Skeletal muscle tissue (tissue), 4 donors: ENCODE results near the gene DNAJB8. TPM values are rescaled to one million over a fixed set of nuclear protein-coding genes. Genes with fewer than 3 reads are reported as not detected.

ENCODE experiments used
- H3K27ac ChIP-seq: one replicate; pipeline ENCODE4 v1.7.0; 2013; ENCODE audit warnings: mild to moderate bottlenecking, low read depth, low read length, inconsistent platforms
- H3K27me3 ChIP-seq, 3 donors: one replicate each; pipeline ENCODE4 v1.7.0; 2013; ENCODE audit warnings: low read length in 3 of 3; ENCODE audit not compliant: control insufficient read depth in 3 of 3, insufficient read depth in 3 of 3
- H3K36me3 ChIP-seq, 3 donors: one replicate each; pipeline ENCODE4 v1.7.0; 2013; ENCODE audit warnings: low read length in 3 of 3; ENCODE audit not compliant: control insufficient read depth in 3 of 3, insufficient read depth in 3 of 3
- H3K4me1 ChIP-seq, 3 donors: one replicate each; pipeline ENCODE4 v1.7.0; 2013; ENCODE audit warnings: low read length in 3 of 3, mild to moderate bottlenecking in 3 of 3; ENCODE audit not compliant: control insufficient read depth in 3 of 3, insufficient read depth in 3 of 3
- H3K4me3 ChIP-seq, 3 donors: one replicate each; pipeline ENCODE4 v1.7.0; 2013; ENCODE audit warnings: low read length in 3 of 3
- H3K9ac ChIP-seq, 3 donors: one replicate each; pipeline ENCODE4 v1.7.0; 2013; ENCODE audit warnings: low read length in 3 of 3, mild to moderate bottlenecking in 3 of 3, moderate library complexity in 2 of 3, low read depth in 1 of 3
- H3K9me3 ChIP-seq, 3 donors: one replicate each; pipeline ENCODE4 v1.7.0; 2013; ENCODE audit warnings: low read length in 3 of 3; ENCODE audit not compliant: control insufficient read depth in 3 of 3
- total RNA-seq: library from RNA; depleted of rRNA; stranded (reverse); fragments of >200 nt; gene quantifications from one replicate; pipeline ENCODE4 v1.2.3, GENCODE V29; 2014
- donor health status: Osteomylitis.

The DNAJB8 gene
- total RNA-seq, 1 donor from 2014 or later = not detected

- Histone ChIP-seq H3K4me3 (no peak overlapping the region), H3K9ac (no peak overlapping the region), H3K36me3 (no peaks in the 10 kb centered on the region), H3K9me3 (no peaks in the 10 kb centered on the region), H3K27ac (no peak overlapping the region), H3K27me3 (peaks cover 0 to 1% (median 0%) of the 10 kb centered on the region in 3 donors), H3K4me1 (no peaks in the 10 kb centered on the region)
These were observed 47.8 kb downstream of the DNAJB8 start for GRCh38 chr3:128418900-128419299.

GRCh38 chr3:128416578-128417211, 50.0 kb downstream of the DNAJB8 start:
- Histone ChIP-seq H3K9ac (no peak overlapping the region), H3K4me1 (no peaks in the 10 kb centered on the region), H3K27me3 (no peaks in the 10 kb centered on the region), H3K9me3 (no peaks in the 10 kb centered on the region), H3K27ac (no peak overlapping the region), H3K36me3 (no peaks in the 10 kb centered on the region), H3K4me3 (no peak overlapping the region)

GRCh38 chr3:128415773-128416577, 50.7 kb downstream of the DNAJB8 start:
- Histone ChIP-seq H3K27ac (no peak overlapping the region), H3K4me3 (no peak overlapping the region), H3K9ac (no peak overlapping the region), H3K36me3 (no peaks in the 10 kb centered on the region), H3K9me3 (no peaks in the 10 kb centered on the region), H3K27me3 (no peaks in the 10 kb centered on the region), H3K4me1 (no peaks in the 10 kb centered on the region)

- Histone ChIP-seq H3K27ac (no peak overlapping the region), H3K27me3 (no peaks in the 10 kb centered on the region), H3K4me1 (no peaks in the 10 kb centered on the region), H3K9me3 (no peaks in the 10 kb centered on the region), H3K9ac (no peak overlapping the region), H3K4me3 (no peak overlapping the region), H3K36me3 (no peaks in the 10 kb centered on the region)
These were observed 51.4 kb downstream of the DNAJB8 start for GRCh38 chr3:128415200-128415772.

GRCh38 chr3:128413413-128414205, 53.1 kb downstream of the DNAJB8 start:
- Histone ChIP-seq H3K27ac (no peak overlapping the region), H3K36me3 (no peaks in the 10 kb centered on the region), H3K4me3 (no peak overlapping the region), H3K27me3 (no peaks in the 10 kb centered on the region), H3K9me3 (no peaks in the 10 kb centered on the region), H3K9ac (no peak overlapping the region), H3K4me1 (peaks cover 9 to 13% (median 10%) of the 10 kb centered on the region in 3 donors)

GRCh38 chr3:128413003-128413370, 53.7 kb downstream of the DNAJB8 start:
- H3K27ac ChIP-seq = no peak overlapping the region
- H3K9me3 ChIP-seq = no peaks in the 10 kb centered on the region
- no peak overlapping the region for H3K4me3 ChIP-seq
- no peaks in the 10 kb centered on the region for H3K36me3 ChIP-seq
- no peak overlapping the region for H3K9ac ChIP-seq
- H3K4me1 ChIP-seq = peaks cover 9 to 13% (median 10%) of the 10 kb centered on the region in 3 donors
- H3K27me3 ChIP-seq = no peaks in the 10 kb centered on the region

Other genes with a start within 250 kb of the DNAJB8 start
- 0.52 TPM for gene GATA2, start 26.3 kb upstream of the DNAJB8 start, total RNA-seq
- gene RPN1, start 183.9 kb upstream of the DNAJB8 start, total RNA-seq = 159 TPM